Heart right ventricle (tissue), 16 donors: ENCODE measurements around the gene PLEKHO2. TPM values are rescaled to one million over a fixed set of nuclear protein-coding genes. Genes with fewer than 3 reads are reported as not detected.

ENCODE experiments used
- ATAC-seq, 8 donors: fragments of 200-7000 bp; cut with Tn5 transposase; one replicate each; pipeline ENCODE4 v1.9.1; 2020; ENCODE audit warnings: mild to moderate bottlenecking in 8 of 8, moderate library complexity in 8 of 8, moderate number of reproducible peaks in 1 of 8
- DNase-seq, 2 donors: peaks; one replicate each; pipeline ENCODE4 v3.0.0-alpha.2; 2020
- H3K27ac ChIP-seq, 10 donors: fragments of 200-600 bp; sonication (generic) in 2 of 10; one replicate each; pipeline versions ENCODE4 v1.5.0 to v1.8.0; 2020 to 2022; ENCODE audit warnings: mild to moderate bottlenecking in 3 of 10
- H3K27me3 ChIP-seq, 7 donors: fragments of 200-600 bp; one replicate each; pipeline ENCODE4 v1.8.0; 2021 to 2022; ENCODE audit warnings: mild to moderate bottlenecking in 2 of 7
- H3K36me3 ChIP-seq, 9 donors: fragments of 200-600 bp; sonication (generic) in 1 of 9; one replicate each; pipeline versions ENCODE4 v1.5.0 to v1.8.0; 2020 to 2022; ENCODE audit warnings: mild to moderate bottlenecking in 2 of 9
- H3K4me1 ChIP-seq, 9 donors: fragments of 200-600 bp; sonication (generic) in 1 of 9; one replicate each; pipeline versions ENCODE4 v1.5.0 to v1.8.0; 2020 to 2022; ENCODE audit warnings: mild to moderate bottlenecking in 4 of 9
- H3K4me3 ChIP-seq, 10 donors: fragments of 200-600 bp; sonication (generic) in 2 of 10; one replicate each; pipeline versions ENCODE4 v1.5.0 to v1.8.0; 2020 to 2022; ENCODE audit warnings: mild to moderate bottlenecking in 7 of 10, moderate library complexity in 2 of 10
- H3K9me3 ChIP-seq, 11 donors: fragments of 200-600 bp in 10 of 11; sonication (generic) in 2 of 11; one replicate each; pipeline versions ENCODE4 v1.5.0 to v1.8.0; 2013 to 2022; ENCODE audit warnings: mild to moderate bottlenecking in 2 of 11, control low read depth in 1 of 11, moderate library complexity in 1 of 11
- CTCF ChIP-seq, 9 donors: fragments of 200-600 bp; sonication (generic) in 2 of 9; IDR thresholded peaks; one replicate each; pipeline versions ENCODE4 v1.5.0 to v1.8.0; 2021 to 2022; ENCODE audit warnings: antibody characterized with exemption in 9 of 9, mild to moderate bottlenecking in 5 of 9, moderate library complexity in 1 of 9
- WGBS, 2 donors: extraction: QIAGEN DNeasy Blood & Tissue Kit; methylation state at CpG; one replicate each; pipeline ENCODE4 v1.1.7; 2013; ENCODE audit warnings: inconsistent platforms in 1 of 2; 5-methylcytosine and 5-hydroxymethylcytosine counted together
- intact Hi-C, 10 donors: fragments of 100-400 bp; cut with DNase I; formaldehyde crosslinking; loops; one replicate each; pipeline versions ENCODE4 v1.11.1 to v1.14.2; 2022
- polyA plus RNA-seq, 2 donors: library from polyadenylated mRNA; stranded (reverse); fragments of 200-250 nt; gene quantifications; one replicate each; pipeline ENCODE4 v1.2.3, GENCODE V29; 2013
- total RNA-seq, 10 donors: library from RNA; stranded (reverse); fragmentation: NEBNext Ultra II Directional in 3 of 10; extraction: Animal tissue kit (Norgen Biotek cat#: 25700) in 3 of 10; gene quantifications; one replicate each; pipeline versions ENCODE4 v1.2.1 to v1.2.4, GENCODE V29; 2021 to 2023
- donor health status: Arrhythmogenic right ventricular cardiomyopathy.
- donor health status: ischemic (EF 13 %, LVEDD 7.1; RV severe dilation, severe dysfunction).
- donor health status: healthy with polysubstance abuse.
- donor health status: DM: no; HTN: yes; CAD: no.
- donor health status: DM: no; HTN: no; CAD: no.
- donor health status: ischemic (EF 25% LVEDD 6.9; RV normal size, moderate dysfunction).
- donor health status: ischemic (EF 25% LVEDD 5.7; RV mildly dilated, moderate dysfunction).
- donor health status: healthy.
- donor health status: DM: yes; HTN: yes; CAD: no.
- donor health status: Ischemic cardiomyopathy.
- donor health status: ischemic (EF 35%, LVEDD 5.7; RV mildly dilated, moderate dysfunction).
- donor health status: nonischemic (EF 11% LVEDD 7.7; RV severe dilation, severe dysfunction).
- donor health status: DM: yes; HTN: yes; CAD: no.
- donor health status: PGD.
- donor health status: ischemic (EF 29% LVEDD 5.4; RV normal size, mild dysfunction).
- donor health status: nonischemic (EF 23%, LVEDD 6.1; RV moderate dilation, normal function).

The PLEKHO2 gene
- total and polyA plus RNA-seq, 12 donors, result 5.9 to 24.2 (median 9.7) TPM

- no peak overlapping the region for H3K4me3 ChIP-seq
- DNase-seq (no peak), ATAC-seq (no peak)
- peaks cover 0 to 70% (median 19%) of the 10 kb centered on the region in 9 donors for H3K36me3 ChIP-seq
- peak overlapping the region in 1 of 10 donors; percentile 4 for H3K27ac ChIP-seq
- peaks cover 19 to 98% (median 53%) of the 10 kb centered on the region in 9 donors for H3K4me1 ChIP-seq
- intact Hi-C loops, result loop anchor here in 2 of 10 donors (10.0 kb wide), 2 partner anchors 57 to 137 kb away; partner anchors contain the start of gene SPG21 (in 1 of the 2)
- no peak for TF ChIP-seq CTCF (IDR thresholded peaks at IDR 0.05)
- H3K9me3 ChIP-seq, result no peaks in the 10 kb centered on the region
- 83 to 94% methylated on average over 8 of the region's 8 CpGs for WGBS, 2 donors
- no peaks in the 10 kb centered on the region for H3K27me3 ChIP-seq
Measured at GRCh38 chr15:64847876-64848716, 6.4 kb downstream of the PLEKHO2 start.

- intact Hi-C loops, result no loop called here
- peaks cover 0 to 99% (median 29%) of the 10 kb centered on the region in 9 donors for H3K36me3 ChIP-seq
- 86 to 89% methylated on average over 4 of the region's 4 CpGs for WGBS, 2 donors
- TF ChIP-seq CTCF (IDR thresholded peaks at IDR 0.05), result no peak
- peak overlapping the region in 7 of 10 donors; percentile 13 to 69 (median 44) for H3K27ac ChIP-seq
- peaks cover 17 to 99% (median 52%) of the 10 kb centered on the region in 9 donors for H3K4me1 ChIP-seq
- no peaks in the 10 kb centered on the region for H3K27me3 ChIP-seq
- no peak overlapping the region for H3K4me3 ChIP-seq
- DNase-seq (no peak), ATAC-seq (no peak)
- no peaks in the 10 kb centered on the region for H3K9me3 ChIP-seq
Measured at GRCh38 chr15:64850778-64851502, 9.2 kb downstream of the PLEKHO2 start.

GRCh38 chr15:64851503-64851840 lies 9.8 kb downstream of the PLEKHO2 start:
- Histone ChIP-seq H3K4me3 (no peak overlapping the region), H3K27me3 (no peaks in the 10 kb centered on the region), H3K27ac (peak overlapping the region in 7 of 10 donors; percentile 17 to 69 (median 47)), H3K9me3 (no peaks in the 10 kb centered on the region), H3K36me3 (peaks cover 0 to 100% (median 30%) of the 10 kb centered on the region in 9 donors), H3K4me1 (peaks cover 18 to 99% (median 54%) of the 10 kb centered on the region in 9 donors)
- no peak for DNase-seq
- WGBS, 2 donors, result 69 to 72% methylated on average over 6 of the region's 6 CpGs
- TF ChIP-seq CTCF (IDR thresholded peaks at IDR 0.05), result no peak
- peak in 5 of 8 donors; percentile 5 to 63 (median 29) for ATAC-seq
- intact Hi-C loops, result no loop called here

- intact Hi-C loops, result no loop called here
- ATAC-seq (peak in 2 of 8 donors; percentile 2 to 13), DNase-seq (no peak)
- H3K9me3 ChIP-seq, result no peaks in the 10 kb centered on the region
- no peak overlapping the region for H3K4me3 ChIP-seq
- H3K27ac ChIP-seq, result peak overlapping the region in 8 of 10 donors; percentile 3 to 88 (median 64)
- peaks cover 0 to 100% (median 24%) of the 10 kb centered on the region in 9 donors for H3K36me3 ChIP-seq
- H3K27me3 ChIP-seq, result no peaks in the 10 kb centered on the region
- TF ChIP-seq CTCF (IDR thresholded peaks at IDR 0.05), result no peak
- 67 to 76% methylated on average over 4 of the region's 4 CpGs for WGBS, 2 donors
- peaks cover 23 to 100% (median 63%) of the 10 kb centered on the region in 9 donors for H3K4me1 ChIP-seq
Measured at GRCh38 chr15:64854041-64854440, 12.3 kb downstream of the PLEKHO2 start.
